ENCODE measurements around the gene WHRN.

DNA sequence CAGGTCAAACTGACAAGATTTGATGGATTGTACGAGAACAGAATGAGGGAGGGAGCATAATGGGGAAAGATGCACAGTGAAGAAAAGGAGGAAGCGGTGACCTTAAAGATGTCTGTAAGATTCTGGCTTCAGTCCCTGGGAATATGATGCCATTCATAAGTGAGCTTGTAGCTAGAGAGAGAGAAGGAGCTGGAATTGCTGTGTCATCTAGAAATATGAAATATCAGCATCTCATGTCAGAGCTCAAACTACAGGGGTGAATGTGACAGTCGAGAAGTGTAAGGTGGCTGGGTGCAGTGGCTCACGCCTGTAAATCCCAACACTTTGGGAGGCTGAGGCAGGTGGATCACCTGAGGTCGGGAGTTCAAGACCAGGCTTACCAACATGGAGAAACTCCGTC, 24.0 kb upstream of the WHRN start:
- TF ChIP-seq, protein P1, sequence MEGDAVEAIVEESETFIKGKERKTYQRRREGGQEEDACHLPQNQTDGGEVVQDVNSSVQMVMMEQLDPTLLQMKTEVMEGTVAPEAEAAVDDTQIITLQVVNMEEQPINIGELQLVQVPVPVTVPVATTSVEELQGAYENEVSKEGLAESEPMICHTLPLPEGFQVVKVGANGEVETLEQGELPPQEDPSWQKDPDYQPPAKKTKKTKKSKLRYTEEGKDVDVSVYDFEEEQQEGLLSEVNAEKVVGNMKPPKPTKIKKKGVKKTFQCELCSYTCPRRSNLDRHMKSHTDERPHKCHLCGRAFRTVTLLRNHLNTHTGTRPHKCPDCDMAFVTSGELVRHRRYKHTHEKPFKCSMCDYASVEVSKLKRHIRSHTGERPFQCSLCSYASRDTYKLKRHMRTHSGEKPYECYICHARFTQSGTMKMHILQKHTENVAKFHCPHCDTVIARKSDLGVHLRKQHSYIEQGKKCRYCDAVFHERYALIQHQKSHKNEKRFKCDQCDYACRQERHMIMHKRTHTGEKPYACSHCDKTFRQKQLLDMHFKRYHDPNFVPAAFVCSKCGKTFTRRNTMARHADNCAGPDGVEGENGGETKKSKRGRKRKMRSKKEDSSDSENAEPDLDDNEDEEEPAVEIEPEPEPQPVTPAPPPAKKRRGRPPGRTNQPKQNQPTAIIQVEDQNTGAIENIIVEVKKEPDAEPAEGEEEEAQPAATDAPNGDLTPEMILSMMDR (conservative IDR thresholded peaks at IDR 0.05; ENCODE audit: low read depth in 2 of 2): no peak
- TF ChIP-seq EZH2 (IDR thresholded peaks at IDR 0.05; ENCODE audit: low read depth, unreplicated experiment): no peak

Data from GM23338 (cell line).